Body of pancreas (tissue), 4 donors: ENCODE data around the gene NACC2. TPM values are rescaled to one million over a fixed set of nuclear protein-coding genes. Genes with fewer than 3 reads are reported as not detected.
"Not testable (repeated sequence)": the region's sequence is repeated elsewhere in the genome, so short reads cannot be mapped to it uniquely, and the experiment has no call there.

Experiments
- ATAC-seq: fragments of 150-250 bp; one replicate; pipeline ENCODE4 v1.9.1; 2016
- DNase-seq, 4 donors: peaks; one replicate each; pipeline ENCODE4 v3.0.0-alpha.2; 2019
- H3K27ac ChIP-seq, 4 donors: fragments of 200-600 bp; sonication (generic); 1 replicate in 3 of 4; 2 replicates in 1 of 4; pipeline versions ENCODE4 v1.5.1 to v1.6.1; 2016 to 2019; ENCODE audit warnings: mild to moderate bottlenecking in 1 of 4, mixed read lengths in 1 of 4, moderate library complexity in 1 of 4
- H3K27me3 ChIP-seq, 2 donors: fragments of 200-600 bp; sonication (generic); one replicate each; pipeline ENCODE4 v1.6.0; 2016; ENCODE audit warnings: mild to moderate bottlenecking in 1 of 2
- H3K36me3 ChIP-seq, 2 donors: fragments of 200-600 bp; sonication (generic); replicated peaks in 1 of 2; 2 replicates each; pipeline ENCODE4 v1.5.1; 2016; ENCODE audit warnings: low read depth in 2 of 2; ENCODE audit not compliant: insufficient read depth in 1 of 2
- H3K4me1 ChIP-seq: fragments of 200-600 bp; sonication (generic); one replicate; pipeline ENCODE4 v1.6.0; 2016
- H3K4me3 ChIP-seq, 2 donors: fragments of 200-600 bp; sonication (generic); 1 replicate in 1 of 2; 2 replicates in 1 of 2; pipeline ENCODE4 v1.5.1; 2016 to 2019
- H3K9me3 ChIP-seq, 3 donors: fragments of 200-600 bp; sonication (generic); 1 replicate in 2 of 3; 2 replicates in 1 of 3; pipeline ENCODE4 v1.5.1; 2016
- POLR2A ChIP-seq, 3 donors: fragments of 450-650 bp; IDR thresholded peaks; one replicate each; pipeline ENCODE4 v1.6.1; 2016; ENCODE audit warnings: antibody characterized with exemption in 3 of 3, mild to moderate bottlenecking in 2 of 3
- WGBS, 2 donors: methylation state at CpG; one replicate each; pipeline ENCODE4 v1.1.5; 2017; 5-methylcytosine and 5-hydroxymethylcytosine counted together
- intact Hi-C: fragments of 100-400 bp; cut with DNase I; formaldehyde crosslinking; loops from one replicate; pipeline ENCODE4 v1.15.1; 2023
- total RNA-seq, 2 donors: library from RNA; depleted of rRNA; stranded (reverse); fragments of >200 nt; gene quantifications; one replicate each; pipeline ENCODE4 v1.1.0, GENCODE V29; 2016
- TF ChIP-seq, protein P1 (sequence below), 7 experiments: fragments of 450-650 bp in 4 of 7; fragments of 200-600 bp in 3 of 7; sonication (generic) in 3 of 7; IDR thresholded peaks; one replicate each; pipeline ENCODE4 v1.5.1; 2016 to 2019; ENCODE audit warnings: antibody characterized with exemption in 7 of 7

Gene NACC2
- total RNA-seq, 2 donors from 2014 or later = 16.6 to 21.1 TPM

DNA sequence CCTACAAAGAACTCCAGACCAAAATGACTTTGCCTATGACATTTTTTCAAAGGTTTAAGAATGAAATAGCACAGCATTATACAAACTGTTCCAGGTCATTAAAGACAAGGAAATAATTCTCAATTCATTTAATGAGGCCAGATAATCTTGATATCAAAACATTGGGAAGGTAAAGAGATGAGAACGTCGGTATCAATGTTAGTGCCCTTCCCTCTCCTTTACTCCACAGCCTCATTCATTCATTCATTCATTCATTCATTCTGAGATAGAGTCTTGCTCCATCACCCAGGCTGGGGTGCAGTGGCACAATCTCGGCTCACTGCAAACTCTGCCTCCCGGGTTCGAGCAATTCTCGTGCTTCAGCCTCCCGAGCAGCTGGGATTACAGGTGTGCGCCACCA lies 64.0 kb downstream of the NACC2 start:
- intact Hi-C loops = no loop called here
- no peak overlapping the region for H3K27ac ChIP-seq

DNA sequence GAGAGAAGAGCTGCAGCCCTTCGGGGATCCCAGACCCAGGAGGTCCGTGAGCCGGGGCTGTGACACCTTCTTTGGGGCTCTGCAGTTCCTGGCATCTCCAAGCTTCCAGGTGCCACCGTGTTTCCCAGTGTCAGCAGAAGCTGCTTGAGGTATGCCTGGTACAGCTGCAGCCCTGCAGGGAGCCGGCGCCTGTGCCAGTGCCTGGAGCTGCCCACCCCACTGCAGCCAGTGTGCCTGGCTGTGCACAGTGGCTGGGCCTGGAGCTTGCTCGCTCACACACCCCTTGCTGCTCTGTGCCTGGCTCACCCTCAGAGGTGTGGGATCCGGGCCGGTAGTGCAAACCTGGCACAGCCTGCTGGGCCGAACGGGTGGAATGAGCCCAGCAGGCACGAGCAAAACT lies 65.5 kb downstream of the NACC2 start:
- ATAC-seq (no peak), DNase-seq (no peak)
- no peak overlapping the region for H3K27ac ChIP-seq
- intact Hi-C loops = no loop called here
- no peaks in the 10 kb centered on the region for H3K4me1 ChIP-seq
- H3K27me3 ChIP-seq = no peaks in the 10 kb centered on the region
- no peaks in the 10 kb centered on the region for H3K36me3 ChIP-seq
- 95 to 100% methylated on average over 1 to 12 of the region's 12 CpGs for WGBS, 2 donors
- TF ChIP-seq, protein P1, sequence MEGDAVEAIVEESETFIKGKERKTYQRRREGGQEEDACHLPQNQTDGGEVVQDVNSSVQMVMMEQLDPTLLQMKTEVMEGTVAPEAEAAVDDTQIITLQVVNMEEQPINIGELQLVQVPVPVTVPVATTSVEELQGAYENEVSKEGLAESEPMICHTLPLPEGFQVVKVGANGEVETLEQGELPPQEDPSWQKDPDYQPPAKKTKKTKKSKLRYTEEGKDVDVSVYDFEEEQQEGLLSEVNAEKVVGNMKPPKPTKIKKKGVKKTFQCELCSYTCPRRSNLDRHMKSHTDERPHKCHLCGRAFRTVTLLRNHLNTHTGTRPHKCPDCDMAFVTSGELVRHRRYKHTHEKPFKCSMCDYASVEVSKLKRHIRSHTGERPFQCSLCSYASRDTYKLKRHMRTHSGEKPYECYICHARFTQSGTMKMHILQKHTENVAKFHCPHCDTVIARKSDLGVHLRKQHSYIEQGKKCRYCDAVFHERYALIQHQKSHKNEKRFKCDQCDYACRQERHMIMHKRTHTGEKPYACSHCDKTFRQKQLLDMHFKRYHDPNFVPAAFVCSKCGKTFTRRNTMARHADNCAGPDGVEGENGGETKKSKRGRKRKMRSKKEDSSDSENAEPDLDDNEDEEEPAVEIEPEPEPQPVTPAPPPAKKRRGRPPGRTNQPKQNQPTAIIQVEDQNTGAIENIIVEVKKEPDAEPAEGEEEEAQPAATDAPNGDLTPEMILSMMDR (IDR thresholded peaks at IDR 0.05) = no peak
- TF ChIP-seq POLR2A (IDR thresholded peaks at IDR 0.05) = no peak
- no peaks in the 10 kb centered on the region for H3K9me3 ChIP-seq
- H3K4me3 ChIP-seq = no peak overlapping the region

More for the DNA sequence above, 64.0 kb downstream of the NACC2 start:
- no peak for TF ChIP-seq POLR2A (IDR thresholded peaks at IDR 0.05)
- TF ChIP-seq, protein P1 (IDR thresholded peaks at IDR 0.05) = no peak
- Histone ChIP-seq H3K9me3 (no peaks in the 10 kb centered on the region), H3K4me1 (no peaks in the 10 kb centered on the region), H3K27me3 (no peaks in the 10 kb centered on the region), H3K4me3 (no peak overlapping the region), H3K36me3 (no peaks in the 10 kb centered on the region)
- 95 to 97% methylated on average over 8 of the region's 8 CpGs for WGBS, 2 donors
- no peak for DNase-seq
- no peak for ATAC-seq

DNA sequence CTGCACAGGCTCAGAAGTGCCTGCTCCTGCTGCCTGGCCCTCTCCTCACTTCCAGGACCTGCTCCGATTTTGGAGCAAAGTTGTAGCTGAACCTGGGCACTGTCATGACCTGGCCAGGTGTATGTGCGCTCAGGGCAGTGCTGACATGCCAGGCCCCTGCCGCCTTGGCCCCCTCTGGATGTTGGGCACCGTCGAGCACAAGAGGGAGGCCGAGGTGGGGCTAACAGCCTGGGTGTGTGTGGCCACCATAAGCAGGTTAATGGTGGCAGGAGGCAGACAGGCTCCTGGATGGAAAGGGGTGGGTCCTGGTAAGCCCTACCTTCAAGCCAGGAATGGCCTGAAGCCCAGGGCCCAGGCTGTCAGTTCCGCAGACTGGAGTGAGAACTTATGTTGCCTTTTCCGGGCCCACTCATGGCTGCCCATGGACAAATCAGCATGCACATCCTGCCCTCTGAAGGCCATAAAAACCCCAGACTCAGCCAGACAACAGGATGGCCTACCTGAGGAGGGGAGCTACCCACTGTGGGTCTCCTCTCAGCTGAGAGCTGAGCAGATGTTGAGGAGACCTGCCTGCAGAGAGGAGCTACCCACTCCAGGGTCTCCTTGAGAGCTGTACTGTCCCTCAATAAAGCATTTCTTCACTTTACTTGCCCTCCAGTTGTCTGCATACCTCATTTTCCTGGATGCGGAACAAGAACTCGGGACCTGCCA lies 66.2 kb downstream of the NACC2 start:
- DNase-seq (peak in 1 of 4 donors; percentile 1), ATAC-seq (no peak)
- Histone ChIP-seq H3K27me3 (no peaks in the 10 kb centered on the region), H3K4me3 (no peak overlapping the region), H3K4me1 (no peaks in the 10 kb centered on the region), H3K27ac (no peak overlapping the region), H3K36me3 (no peaks in the 10 kb centered on the region), H3K9me3 (no peaks in the 10 kb centered on the region)
- intact Hi-C loops = no loop called here
- no peak for TF ChIP-seq POLR2A (IDR thresholded peaks at IDR 0.05)
- TF ChIP-seq, protein P1 (IDR thresholded peaks at IDR 0.05) = no peak
- 95% methylated on average over 3 to 10 of the region's 10 CpGs for whole genome bisulfite sequencing, 2 donors

DNA sequence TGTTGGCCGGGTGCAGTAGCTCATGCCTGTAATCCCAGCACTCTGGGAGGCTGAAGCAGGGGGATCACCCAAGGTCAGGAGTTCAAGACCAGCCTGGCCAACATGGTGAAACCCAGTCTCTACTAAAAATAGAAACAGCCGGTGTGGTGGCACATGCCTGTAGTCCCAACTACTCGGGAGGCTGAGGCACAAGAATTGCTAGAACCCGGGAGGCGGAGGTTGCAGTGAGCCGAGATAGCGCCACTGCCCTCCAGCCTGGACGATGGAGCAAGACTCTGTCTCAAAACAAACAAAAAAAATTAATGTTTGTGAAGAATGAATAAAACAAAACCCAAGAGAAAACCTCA lies 68.2 kb downstream of the NACC2 start:
- H3K36me3 ChIP-seq, intact Hi-C loops, DNase-seq, H3K4me3 ChIP-seq, H3K9me3 ChIP-seq, H3K27me3 ChIP-seq, ATAC-seq, H3K27ac ChIP-seq, H3K4me1 ChIP-seq: not testable (repeated sequence)
- 90 to 92% methylated on average over 8 of the region's 8 CpGs for WGBS, 2 donors

DNA sequence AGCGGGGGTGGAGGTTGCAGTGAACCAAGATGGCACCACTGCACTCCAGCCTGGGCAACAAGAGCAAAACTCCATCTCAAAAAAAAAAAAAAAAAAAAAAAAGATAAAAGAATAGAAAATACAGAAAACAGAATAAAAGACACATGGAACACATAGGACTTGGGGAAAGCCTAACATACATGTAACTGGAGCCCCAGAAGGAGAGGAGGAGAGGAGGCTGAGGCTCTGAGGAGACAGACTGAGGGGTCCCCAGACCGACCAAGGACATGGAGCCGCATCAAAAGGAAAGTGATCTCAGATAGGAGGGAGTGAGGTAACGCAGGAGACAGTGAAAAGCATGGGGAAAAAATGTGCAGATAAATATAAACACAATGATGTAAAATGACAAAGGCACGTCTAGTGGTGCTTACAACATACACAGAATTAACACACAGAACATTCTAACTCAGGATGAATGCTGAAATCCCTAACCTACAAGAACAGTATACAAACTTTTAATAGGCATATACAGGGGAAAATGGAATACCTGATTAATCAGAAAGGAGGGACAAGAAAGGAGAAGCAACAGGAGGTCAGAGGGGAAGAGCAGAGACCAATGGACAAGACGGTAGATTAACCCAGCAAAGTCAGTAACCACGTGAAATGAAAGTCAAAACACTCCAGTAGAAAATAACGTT lies 68.7 kb downstream of the NACC2 start:
- H3K4me3 ChIP-seq = no peak overlapping the region
- intact Hi-C loops = no loop called here
- no peaks in the 10 kb centered on the region for H3K9me3 ChIP-seq
- H3K27me3 ChIP-seq = no peaks in the 10 kb centered on the region
- TF ChIP-seq POLR2A (IDR thresholded peaks at IDR 0.05) = no peak
- TF ChIP-seq, protein P1 (IDR thresholded peaks at IDR 0.05) = no peak
- DNase-seq (no peak), ATAC-seq (no peak)
- no peaks in the 10 kb centered on the region for H3K4me1 ChIP-seq
- no peaks in the 10 kb centered on the region for H3K36me3 ChIP-seq
- H3K27ac ChIP-seq = no peak overlapping the region
- WGBS, 2 donors = 88 to 95% methylated on average over 8 of the region's 8 CpGs
